ENCODE data around the gene BRD7. TPM values are rescaled to one million over a fixed set of nuclear protein-coding genes. Genes with fewer than 3 reads are reported as not detected.

The BRD7 gene
- total RNA-seq, 4 donors from 2014 or later: 41.4 to 56.0 (median 46.8) TPM

DNA sequence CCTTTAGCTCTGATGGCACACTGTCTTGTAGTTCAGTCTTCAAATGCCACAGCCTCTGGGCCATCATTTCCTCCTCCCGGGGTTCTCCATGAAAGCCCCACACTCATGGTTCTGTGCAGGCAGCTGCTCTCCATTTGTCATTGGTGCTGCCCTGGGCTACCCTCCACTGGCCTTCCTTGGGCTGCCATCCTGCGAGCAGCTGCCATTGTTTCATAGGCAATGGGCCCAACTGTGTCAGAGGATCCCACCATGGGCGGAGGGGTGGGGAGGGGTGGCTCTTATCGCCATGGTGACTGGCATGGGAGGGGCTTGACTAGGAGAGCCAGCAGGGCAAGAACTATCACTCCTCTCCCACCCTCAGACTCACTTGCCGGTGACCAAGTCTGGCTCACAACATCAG is 38.6 kb upstream of the BRD7 start:
- H3K27ac ChIP-seq: no peak overlapping the region

DNA sequence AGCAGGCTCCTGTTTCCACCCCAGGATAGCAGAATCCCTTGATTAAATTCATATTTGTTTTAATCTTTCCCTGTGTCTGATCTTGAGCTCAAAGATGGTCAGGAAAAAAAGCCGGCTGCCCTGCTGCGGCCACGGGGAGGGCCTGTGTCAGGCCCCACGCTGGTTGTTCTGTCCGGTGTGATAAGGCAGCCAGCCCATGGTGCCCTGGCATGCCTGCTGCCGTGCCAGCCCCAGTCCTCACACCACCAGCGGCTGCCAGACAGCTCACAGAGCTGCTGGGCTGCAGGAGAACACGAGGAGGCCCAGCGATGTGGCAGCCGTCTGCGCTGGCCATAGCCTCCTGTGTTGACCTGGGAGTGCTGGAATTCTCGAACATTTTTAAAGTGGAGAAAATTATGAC is 34.7 kb upstream of the BRD7 start:
- no peaks in the 10 kb centered on the region for H3K4me1 ChIP-seq
- no peak overlapping the region for H3K4me3 ChIP-seq (replicated peaks in 1 of 3)
- DNase-seq: no peak
- H3K9me3 ChIP-seq: no peaks in the 10 kb centered on the region
- no peak overlapping the region for H3K27ac ChIP-seq
- WGBS, 2 donors: 83 to 87% methylated on average over 7 to 12 of the region's 12 CpGs
- intact Hi-C loops (cut with DNase I): no loop called here
- H3K36me3 ChIP-seq: no peaks in the 10 kb centered on the region
- no peaks in the 10 kb centered on the region for H3K27me3 ChIP-seq
- TF ChIP-seq, protein P1, sequence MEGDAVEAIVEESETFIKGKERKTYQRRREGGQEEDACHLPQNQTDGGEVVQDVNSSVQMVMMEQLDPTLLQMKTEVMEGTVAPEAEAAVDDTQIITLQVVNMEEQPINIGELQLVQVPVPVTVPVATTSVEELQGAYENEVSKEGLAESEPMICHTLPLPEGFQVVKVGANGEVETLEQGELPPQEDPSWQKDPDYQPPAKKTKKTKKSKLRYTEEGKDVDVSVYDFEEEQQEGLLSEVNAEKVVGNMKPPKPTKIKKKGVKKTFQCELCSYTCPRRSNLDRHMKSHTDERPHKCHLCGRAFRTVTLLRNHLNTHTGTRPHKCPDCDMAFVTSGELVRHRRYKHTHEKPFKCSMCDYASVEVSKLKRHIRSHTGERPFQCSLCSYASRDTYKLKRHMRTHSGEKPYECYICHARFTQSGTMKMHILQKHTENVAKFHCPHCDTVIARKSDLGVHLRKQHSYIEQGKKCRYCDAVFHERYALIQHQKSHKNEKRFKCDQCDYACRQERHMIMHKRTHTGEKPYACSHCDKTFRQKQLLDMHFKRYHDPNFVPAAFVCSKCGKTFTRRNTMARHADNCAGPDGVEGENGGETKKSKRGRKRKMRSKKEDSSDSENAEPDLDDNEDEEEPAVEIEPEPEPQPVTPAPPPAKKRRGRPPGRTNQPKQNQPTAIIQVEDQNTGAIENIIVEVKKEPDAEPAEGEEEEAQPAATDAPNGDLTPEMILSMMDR (IDR thresholded peaks at IDR 0.05): no peak
- TF ChIP-seq POLR2A (IDR thresholded peaks at IDR 0.05): no peak

More for the DNA sequence above, 38.6 kb upstream of the BRD7 start:
- Histone ChIP-seq H3K4me3 (replicated peaks in 1 of 3) (no peak overlapping the region), H3K4me1 (no peaks in the 10 kb centered on the region), H3K9me3 (no peaks in the 10 kb centered on the region), H3K27me3 (no peaks in the 10 kb centered on the region), H3K36me3 (no peaks in the 10 kb centered on the region)
- no peak for TF ChIP-seq POLR2A (IDR thresholded peaks at IDR 0.05)
- TF ChIP-seq, protein P1 (IDR thresholded peaks at IDR 0.05): no peak
- DNase-seq: no peak
- WGBS, 2 donors: 58 to 67% methylated on average over 5 of the region's 5 CpGs
- intact Hi-C loops (cut with DNase I): no loop called here

- no peaks in the 10 kb centered on the region for H3K4me1 ChIP-seq
- H3K27ac ChIP-seq: no peak overlapping the region
- no peaks in the 10 kb centered on the region for H3K36me3 ChIP-seq
- H3K9me3 ChIP-seq: no peaks in the 10 kb centered on the region
- no peak overlapping the region for H3K4me3 ChIP-seq (replicated peaks in 1 of 3)
- TF ChIP-seq POLR2A (IDR thresholded peaks at IDR 0.05): no peak
- TF ChIP-seq, protein P1 (IDR thresholded peaks at IDR 0.05): no peak
- intact Hi-C loops (cut with DNase I): no loop called here
- no peak for DNase-seq
- no peaks in the 10 kb centered on the region for H3K27me3 ChIP-seq
- WGBS, 2 donors: 76 to 86% methylated on average over 9 of the region's 9 CpGs
Measured at GRCh38 chr16:50402298-50402895, 33.6 kb upstream of the BRD7 start.

GRCh38 chr16:50401355-50401754 is 32.6 kb upstream of the BRD7 start:
- WGBS, 2 donors: 93 to 97% methylated on average over 4 to 5 of the region's 5 CpGs
- intact Hi-C loops (cut with DNase I): no loop called here
- no peak for DNase-seq
- Histone ChIP-seq H3K36me3 (no peaks in the 10 kb centered on the region), H3K4me1 (no peaks in the 10 kb centered on the region), H3K27ac (no peak overlapping the region), H3K9me3 (no peaks in the 10 kb centered on the region), H3K4me3 (replicated peaks in 1 of 3) (no peak overlapping the region), H3K27me3 (no peaks in the 10 kb centered on the region)
- no peak for TF ChIP-seq POLR2A (IDR thresholded peaks at IDR 0.05)
- TF ChIP-seq, protein P1 (IDR thresholded peaks at IDR 0.05): no peak

GRCh38 chr16:50400967-50401348 is 32.2 kb upstream of the BRD7 start:
- TF ChIP-seq, protein P1 (IDR thresholded peaks at IDR 0.05): no peak
- TF ChIP-seq POLR2A (IDR thresholded peaks at IDR 0.05): no peak
- H3K4me1 ChIP-seq: no peaks in the 10 kb centered on the region
- WGBS, 2 donors: 85 to 96% methylated on average over 6 of the region's 6 CpGs
- no peak overlapping the region for H3K4me3 ChIP-seq (replicated peaks in 1 of 3)
- no peaks in the 10 kb centered on the region for H3K36me3 ChIP-seq
- no peak for DNase-seq
- H3K9me3 ChIP-seq: no peaks in the 10 kb centered on the region
- no peaks in the 10 kb centered on the region for H3K27me3 ChIP-seq
- intact Hi-C loops (cut with DNase I): no loop called here
- no peak overlapping the region for H3K27ac ChIP-seq
